NCI-H524 treated with DMSO at 0.1 percent for 48 hours (cell line): ENCODE data around the gene STX10.

Experiments used
- DNase-seq: peaks from one replicate; lab custom pipeline; 2025; lab: John Stamatoyannopoulos, UW

STX10 gene

DNA sequence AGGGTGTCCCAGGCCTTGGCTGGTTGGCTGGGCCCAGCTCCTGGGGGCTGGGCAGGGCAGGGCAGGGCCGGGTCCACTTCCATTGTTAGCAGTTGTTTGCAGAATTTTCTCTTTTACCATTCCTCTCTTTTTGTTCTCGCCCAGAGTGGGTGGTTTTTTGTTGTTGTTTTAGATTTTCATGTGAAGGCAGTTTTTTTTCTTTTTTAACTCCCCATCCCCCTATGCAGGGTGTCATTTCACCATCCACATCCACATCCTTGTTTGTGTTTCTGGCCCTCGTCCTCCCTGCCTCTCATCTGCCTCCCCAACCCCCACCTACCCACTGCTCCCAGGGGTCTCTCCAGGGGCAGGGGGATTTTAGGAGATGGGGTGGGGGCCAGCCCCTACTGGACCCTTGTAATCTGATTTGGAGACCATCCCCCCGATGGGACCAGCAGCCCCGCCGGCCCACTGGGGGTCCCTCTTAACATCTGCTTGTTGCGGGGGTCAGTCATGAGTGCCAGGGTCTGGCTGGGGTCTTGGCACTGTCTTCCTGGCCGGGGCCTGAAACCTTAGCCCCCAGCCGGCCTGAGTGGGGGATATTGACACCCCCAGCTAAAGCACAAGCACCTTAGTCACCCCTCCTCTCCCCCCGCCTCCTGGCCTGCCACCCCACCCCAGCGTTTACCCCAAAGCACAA is 10.4 kb downstream of the STX10 start:
- no peak for DNase-seq

DNA sequence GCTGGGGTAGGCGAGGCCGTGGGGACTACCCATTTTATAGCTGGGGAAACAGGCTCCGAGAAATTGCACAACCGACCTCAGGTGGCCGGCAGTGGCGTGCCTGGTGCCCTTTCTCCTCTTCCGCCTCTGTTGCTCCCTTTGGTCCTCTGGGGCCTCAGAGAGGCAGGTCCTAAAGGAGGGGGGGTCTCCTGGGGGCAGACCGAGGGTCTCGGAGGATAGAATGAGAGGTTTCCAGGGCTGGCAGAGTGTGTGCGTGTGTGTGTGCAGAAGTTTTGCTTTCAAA is 11.3 kb downstream of the STX10 start:
- DNase-seq, result no peak

DNA sequence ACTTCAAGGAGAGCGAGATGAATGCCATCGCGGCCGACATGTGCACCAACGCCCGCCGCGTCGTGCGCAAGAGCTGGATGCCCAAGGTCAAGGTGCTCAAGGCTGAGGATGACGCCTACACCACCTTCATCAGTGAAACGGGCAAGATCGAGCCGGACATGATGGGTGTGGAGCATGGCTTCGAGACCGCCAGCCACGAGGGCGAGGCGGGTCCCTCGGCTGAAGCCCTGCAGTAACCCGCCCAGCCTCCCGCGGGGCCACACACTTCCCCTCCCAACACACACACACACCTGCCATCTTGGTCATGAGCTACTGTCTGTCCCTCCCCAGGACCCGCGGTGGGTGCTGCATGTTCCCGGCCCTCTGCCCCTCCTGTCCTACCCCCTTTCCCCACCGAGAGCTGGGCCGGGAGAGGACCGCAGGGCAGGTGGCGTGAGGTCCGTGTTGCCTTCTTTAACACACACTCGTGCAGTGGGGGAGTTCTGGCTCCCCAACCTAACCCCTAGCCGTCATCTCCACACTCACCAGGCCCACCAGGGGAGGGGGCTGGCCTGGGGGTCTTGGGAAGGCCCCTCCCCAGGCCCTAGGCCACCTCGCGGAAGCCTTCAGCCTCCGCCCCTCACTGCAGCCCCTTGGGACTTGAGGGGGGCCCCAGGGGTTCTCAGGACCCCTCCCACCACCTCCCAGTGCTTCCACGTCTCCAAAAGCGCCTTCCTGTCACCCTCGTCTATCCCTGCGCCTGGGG is 11.8 kb downstream of the STX10 start:
- no peak for DNase-seq

DNA sequence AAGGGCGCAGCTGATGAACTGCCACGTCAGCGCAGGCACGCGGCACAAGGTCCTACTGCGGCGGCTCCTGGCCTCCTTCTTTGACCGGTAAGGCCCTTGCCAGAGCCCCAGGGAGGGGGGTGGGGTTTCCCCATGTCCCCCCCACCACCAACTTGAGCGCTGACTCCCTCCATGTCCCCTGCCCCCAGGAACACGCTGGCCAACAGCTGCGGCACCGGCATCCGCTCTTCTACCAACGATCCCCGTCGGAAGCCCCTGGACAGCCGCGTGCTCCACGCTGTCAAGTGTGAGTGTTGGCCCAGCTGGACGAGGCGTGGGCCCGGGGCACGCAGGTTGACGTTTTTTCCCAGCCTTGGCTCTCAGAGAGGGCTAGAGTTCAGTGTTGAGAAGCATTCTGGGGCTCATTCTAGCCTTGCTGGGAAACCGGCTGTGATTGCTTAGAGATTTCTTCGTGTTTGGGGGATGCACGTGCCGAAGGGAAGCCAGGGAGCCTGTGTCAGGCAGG is 12.8 kb downstream of the STX10 start:
- DNase-seq, result no peak

DNA sequence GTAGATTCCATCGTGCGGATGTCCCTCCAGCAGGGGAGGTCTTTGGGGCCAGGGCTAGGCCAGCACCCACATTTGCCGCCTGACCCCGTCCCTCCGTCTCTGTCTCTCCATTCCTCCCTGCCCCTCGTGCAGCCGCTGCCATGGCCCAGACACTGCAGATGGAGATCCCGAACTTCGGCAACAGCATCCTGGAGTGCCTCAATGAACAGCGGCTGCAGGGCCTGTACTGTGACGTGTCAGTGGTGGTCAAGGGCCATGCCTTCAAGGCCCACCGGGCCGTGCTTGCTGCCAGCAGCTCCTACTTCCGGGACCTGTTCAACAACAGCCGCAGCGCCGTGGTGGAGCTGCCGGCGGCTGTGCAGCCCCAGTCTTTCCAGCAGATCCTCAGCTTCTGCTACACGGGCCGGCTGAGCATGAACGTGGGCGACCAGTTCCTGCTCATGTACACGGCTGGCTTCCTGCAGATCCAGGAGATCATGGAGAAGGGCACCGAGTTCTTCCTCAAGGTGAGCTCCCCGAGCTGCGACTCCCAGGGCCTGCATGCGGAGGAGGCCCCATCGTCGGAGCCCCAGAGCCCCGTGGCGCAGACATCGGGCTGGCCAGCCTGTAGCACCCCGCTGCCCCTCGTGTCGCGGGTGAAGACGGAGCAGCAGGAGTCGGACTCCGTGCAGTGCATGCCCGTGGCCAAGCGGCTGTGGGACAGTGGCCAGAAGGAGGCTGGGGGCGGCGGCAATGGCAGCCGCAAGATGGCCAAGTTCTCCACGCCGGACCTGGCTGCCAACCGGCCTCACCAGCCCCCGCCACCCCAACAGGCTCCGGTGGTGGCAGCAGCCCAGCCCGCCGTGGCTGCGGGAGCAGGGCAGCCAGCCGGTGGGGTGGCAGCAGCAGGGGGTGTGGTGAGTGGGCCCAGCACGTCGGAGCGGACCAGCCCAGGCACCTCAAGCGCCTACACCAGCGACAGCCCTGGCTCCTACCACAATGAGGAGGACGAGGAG is 14.8 kb downstream of the STX10 start:
- no peak for DNase-seq

DNA sequence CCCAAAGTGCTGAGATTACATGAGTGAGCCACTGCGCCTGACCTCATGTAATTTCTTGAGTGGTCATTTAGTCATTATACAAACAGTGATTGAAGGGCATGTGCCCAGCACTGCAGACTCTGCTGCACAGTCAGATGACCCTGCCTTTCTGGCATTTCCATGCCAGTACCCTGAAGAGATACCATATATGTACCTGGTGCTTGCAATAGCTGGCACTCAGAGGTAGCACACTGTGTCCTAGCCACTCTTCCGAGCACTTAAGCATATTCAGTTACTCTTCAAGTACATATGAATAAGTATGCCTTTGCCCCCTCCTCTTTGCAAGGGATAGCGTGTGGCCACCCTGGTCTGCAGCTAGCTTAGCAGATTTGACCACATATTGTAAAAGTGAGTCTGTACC is 15.5 kb downstream of the STX10 start:
- DNase-seq, result no peak

DNA sequence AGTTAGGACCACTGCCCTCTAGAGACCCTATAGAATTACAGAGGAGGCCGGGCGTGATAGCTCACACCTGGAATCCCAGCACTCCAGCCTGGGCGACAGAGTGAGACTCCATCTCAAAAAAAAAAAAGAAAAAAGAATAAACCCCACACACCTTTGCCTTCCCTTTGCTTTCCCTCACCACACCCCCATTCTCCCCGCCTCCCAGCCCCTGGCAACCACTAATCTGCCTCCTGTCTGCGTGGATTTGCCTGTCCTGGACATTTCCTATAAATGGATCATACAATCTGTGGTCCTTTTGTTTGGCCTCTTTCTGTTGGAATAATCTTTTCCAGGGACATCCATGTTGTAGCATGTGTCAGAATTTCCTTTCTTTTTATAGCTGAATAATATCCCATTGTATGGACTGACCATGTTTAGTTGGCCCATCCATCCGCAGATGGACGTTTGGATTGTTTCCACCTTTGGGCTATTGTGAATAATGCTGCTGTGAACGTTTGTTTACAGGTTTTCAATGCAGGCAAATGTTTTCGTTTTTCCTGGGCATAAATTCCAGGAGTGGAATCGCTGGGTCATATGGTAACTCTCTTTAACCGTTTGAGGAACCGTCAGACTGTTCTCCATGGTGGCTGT is 16.8 kb downstream of the STX10 start:
- no peak for DNase-seq

DNA sequence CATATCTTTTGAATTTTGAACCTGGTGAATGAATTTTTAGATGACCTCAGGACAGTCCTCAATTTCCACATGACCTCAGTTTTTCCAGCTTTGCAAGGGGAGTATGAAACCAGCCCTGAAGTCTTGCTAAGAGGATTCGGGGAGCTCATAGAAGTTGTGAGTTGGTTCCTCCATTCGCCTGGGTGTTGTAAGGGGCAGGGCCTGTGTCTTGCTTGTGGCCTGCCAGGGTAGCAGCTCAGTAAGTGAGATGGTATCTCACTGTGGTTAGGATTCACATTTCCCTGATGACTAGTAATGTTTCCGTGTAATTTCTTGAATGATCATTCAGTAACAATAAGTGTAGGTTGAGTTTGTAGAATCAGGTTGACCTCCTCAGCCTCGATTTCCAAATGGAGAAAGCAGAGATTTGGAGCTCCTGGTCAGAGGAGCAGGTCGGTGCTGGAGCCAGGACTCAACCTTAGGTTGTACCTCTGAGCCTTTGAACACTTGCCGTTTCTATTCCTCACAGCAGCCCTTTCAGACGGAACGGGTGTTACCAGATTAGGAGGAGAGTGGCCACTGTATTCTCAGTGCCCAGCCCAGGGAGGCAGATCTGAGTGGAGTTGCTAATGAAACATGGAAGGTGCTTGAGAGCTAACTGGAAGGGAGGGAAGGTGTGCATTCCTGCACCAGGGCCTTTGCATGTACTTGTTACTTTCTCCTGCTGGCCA is 17.5 kb downstream of the STX10 start:
- DNase-seq, result no peak

DNA sequence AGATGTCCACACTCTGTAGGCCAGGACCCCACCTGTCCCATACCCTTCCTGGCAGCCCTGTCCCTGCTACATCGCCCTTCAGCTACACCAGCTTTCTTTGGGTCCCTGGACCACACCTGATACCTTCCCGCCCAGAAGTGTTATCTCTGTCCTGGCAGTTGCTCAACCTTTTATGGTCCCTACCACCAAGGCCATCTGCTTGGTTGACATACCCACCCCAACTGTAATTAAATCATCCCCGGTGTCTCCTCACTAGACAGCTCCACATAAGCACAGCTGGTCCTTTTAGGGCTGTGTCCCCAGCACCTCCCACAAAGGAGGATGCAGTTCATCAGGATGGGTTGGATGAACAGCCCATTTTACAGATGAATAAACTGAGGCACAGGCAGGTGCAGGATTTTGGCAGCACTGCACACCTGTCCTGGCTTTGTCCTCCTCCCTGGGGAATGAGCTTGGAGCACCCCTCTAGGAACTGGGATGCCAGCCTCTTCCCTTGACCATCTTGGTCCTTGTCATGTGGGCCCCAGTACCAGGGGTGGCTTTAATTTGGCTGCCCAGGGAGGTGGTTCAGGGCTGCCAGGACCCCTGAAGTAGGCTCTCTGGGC is 19.2 kb downstream of the STX10 start:
- no peak for DNase-seq

DNA sequence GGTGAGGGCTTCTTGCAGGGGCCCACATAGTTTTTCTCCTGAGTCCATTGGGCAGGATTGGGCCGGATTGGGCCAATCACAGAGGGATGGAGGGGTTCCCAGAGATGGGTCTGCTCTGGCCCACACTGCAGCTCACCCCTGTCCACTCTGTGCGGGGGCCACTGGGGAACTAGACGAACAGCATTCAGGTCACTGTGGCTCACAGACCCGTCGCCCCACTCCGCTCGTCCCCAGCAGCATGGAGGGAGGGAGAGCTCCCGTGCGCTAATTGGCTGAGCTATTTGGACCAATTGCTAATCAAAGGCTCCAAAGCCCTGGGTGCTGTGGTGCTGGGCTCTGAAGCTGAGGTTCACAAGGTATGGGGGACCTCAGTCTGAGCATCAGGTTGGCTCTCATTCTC is 20.8 kb downstream of the STX10 start:
- DNase-seq, result no peak

DNA sequence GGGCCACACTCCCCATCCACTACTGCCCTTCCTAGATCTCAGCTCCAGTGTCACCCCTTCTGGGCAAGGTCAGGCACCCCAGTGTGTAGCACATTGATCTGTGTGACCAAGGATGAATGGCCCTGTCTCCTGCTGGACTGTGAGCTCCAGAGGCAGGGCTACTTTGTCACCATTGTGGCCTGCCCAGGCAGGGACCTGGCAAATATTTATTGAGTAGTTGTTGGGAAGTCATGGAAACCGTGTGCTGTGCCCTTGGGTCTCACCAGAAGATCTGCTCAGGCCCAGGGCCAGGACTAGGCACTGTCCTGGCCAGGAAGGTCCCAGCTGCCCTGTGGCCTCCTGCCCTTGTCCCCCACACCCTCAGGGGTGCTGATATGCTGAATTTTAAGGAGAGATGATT is 21.6 kb downstream of the STX10 start:
- no peak for DNase-seq

DNA sequence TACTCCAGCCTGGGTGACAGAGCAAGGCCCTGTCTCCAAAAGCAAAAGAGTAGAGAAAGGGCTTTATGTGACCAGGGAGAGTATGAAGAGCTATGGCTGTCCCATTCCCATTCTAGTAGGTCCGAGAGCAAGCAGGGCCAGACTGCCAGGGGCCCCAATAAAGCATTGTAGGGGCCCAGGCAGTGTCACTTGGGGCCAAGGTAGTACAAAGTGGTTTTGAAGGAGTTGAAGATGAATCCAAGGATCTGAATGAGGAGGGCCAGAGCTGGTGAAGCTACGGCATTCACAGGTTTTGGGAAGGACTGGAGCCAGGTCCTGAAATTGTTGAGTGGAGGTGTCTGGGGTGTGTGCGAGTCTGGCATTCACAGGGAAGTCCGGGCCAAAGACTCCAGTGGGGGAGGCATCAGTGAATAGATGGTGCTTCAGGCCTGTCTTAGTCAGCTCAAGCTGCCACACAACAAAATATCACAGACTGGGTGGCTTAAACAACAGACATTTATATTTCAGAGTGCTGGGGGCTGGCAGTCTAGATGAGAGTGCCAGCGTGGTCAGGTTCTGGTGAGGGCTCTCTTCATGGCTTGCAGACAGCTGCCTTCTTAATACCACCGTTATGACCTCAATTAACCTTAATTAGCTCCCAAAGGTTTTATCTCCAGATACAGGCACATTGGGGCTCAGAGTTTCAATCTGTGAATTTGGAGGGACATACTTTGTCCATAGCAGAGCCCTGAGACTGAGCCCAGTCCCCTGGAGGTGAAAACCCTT is 22.2 kb downstream of the STX10 start:
- DNase-seq, result no peak

DNA sequence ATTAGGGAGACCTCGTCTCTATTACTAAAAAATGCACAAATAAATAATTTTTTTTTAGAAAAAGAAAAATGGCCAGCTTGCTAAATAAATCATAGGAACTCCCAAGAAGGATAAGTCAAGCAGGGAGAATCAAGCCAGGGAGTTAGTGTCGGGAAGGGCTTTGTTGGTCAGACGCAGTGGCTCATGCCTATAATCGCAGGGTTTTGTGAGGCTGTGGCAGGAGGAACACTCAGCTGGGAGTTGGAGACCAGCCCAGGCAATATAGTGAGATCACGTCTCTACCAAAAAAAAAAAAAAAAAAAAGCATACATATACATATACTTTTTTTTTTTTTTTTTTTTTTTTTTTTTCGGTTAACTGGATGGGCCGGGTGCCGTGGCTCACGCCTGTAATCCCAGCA is 23.1 kb downstream of the STX10 start:
- no peak for DNase-seq

DNA sequence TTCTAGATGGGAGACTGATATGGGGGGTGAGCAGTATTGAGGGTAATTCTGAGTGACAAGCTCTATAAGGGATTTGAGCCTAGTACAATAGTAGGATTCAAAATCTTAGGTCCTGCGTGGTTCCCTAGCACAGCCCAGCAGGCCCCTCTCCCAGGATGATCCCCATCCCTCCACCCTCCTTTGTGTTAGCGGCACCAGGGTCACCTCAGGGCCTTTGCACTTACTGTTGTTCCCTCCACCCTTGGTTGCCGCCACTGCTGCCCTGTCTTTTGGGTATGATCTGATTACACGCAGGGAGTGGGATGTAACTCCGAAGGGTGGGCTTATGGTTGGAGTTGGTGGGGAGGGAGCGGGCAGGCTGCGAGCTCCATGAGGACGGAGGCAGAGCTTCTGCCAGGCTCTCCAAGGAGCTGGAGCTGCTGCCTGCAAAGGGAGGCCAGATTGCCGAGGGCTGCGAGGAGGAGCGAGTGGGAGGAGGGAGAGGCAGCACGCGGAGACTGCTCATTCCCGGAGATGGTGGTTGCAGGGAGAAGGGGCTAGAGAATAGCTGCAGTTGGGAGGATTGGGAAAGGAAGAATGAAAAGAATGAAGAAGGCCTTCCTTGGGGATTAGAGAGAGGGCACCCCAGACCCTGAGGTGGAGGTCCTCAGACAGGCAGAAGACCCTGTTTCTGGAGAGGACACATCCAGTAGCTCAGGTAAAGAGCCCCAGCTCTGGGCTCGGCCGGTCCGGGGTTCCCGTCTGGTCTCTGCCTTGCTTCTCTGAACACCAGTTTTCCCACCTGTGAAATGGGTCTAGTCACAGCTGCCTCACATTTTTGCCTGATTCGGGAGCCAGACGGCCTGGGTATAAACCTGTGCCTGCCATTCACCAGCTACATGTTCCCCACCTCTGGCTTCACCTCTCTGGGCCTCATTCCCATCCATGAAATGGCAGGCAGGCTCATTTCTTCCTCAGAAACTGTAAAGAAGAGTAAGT is 26.9 kb downstream of the STX10 start:
- DNase-seq, result no peak

DNA sequence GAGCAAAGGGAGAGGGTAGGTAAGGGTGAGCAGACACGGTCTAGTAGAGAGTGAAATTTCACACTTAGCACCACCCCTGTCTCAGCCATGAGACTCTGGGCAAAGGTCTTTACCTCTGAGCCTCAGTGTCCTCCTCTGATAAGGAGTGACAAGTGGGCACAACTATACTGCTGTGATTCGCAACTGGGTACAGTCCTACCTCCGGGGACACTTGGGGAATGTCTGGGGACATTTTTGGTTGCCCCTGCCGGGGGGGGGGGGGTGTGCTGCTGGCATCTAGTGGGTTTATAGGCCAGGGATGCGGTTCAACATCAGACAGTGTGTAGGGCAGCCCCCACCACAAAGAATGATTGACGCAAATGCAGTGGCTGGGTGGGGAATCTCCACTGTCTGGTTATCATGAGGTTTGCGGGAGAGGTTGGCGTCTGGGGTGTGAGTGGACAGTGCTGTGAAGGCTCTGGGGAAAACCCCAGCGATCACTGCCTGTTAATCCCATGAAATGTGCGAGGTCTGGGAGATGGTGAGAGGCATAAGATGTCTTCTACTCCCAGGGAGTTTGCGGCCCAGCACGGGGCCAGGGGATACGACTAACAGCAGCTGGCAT is 27.8 kb downstream of the STX10 start:
- no peak for DNase-seq

DNA sequence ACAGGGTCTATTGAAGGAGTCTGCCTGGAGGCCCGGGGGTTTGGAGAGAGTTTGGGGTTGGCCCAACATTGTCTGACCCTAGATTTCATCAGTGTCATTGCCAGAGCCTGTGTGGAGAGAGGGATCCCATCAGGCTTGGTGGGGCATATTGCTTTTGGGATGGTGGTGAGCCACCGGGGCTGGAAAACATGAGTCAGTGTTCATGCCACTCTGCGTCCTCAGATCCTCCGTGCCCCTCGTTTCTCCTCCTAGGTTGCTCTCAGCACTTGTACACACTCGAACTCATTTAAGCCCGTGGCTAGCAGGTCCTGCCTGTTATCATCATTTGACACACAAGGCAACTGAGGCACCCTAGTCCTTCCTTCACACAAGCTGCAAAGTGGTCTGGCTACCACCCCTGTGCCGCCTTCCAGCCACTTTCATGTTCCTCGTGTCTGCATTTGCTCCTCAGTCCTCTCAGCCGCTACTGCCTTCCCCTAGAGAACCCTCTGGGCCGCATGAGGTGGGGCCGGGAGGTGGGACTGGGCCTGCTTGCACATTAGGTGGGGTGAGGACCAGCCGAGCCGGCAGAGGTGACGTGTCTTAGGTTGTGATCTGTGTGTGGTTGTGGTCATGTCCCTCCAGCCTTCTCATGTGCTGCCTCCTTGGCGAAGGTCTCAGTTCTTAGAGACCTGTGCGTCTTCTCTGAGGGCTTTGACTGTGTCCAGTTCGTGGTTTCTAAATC is 28.5 kb downstream of the STX10 start:
- DNase-seq, result no peak

DNA sequence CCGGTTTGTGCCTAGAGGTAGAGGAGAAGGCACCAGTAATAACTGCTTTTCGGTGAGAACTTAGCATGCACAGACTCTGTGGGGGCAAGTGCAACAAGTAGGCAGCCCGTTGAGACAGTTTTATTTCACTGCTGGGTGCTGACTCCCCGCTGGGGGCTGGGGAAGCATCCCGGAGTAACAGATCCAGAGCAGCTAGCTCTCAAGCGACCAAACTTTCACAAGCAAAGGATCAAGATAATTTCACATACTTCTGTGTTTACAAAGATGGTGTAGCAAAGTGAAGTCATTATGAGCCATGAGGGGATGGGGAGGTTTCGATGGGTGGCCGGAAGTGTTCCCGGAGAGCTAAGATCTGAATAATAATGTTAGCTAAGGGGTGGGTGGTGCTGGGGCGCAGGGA is 29.4 kb downstream of the STX10 start:
- DNase-seq, result no peak

DNA sequence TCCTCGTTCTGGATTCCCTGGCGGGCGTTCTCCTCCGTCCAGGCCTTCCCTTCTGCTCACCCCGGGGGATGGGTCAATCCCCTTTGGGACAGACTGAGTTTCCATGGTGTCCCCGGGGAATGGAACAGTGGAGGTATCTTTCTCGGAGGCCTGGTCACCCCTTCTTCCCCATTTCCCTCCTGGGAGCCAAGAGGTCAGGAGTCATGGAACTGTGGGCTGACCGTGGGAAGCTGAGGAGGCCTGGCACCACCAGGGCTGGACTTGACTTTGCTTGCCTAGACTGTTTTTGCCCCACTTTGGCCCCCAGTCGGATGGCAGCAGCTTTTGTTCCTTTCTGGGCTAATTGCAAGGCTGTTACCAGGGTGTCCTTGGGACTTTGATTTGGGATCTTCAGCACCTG is 30.1 kb downstream of the STX10 start:
- DNase-seq, result no peak
